ENCODE results near the gene PGM2L1.

The PGM2L1 gene

GRCh38 chr11:74288911-74289310, 109.3 kb downstream of the PGM2L1 start:
- no peak overlapping the region for H3K4me2 ChIP-seq (ENCODE audit: low read depth, low read length, poor library complexity, severe bottlenecking)

GRCh38 chr11:74288161-74288560, 110.1 kb downstream of the PGM2L1 start:
- no peaks in the 10 kb centered on the region for H4K20me1 ChIP-seq (ENCODE audit: insufficient read depth, low read length, poor library complexity, severe bottlenecking)
- H3F3A ChIP-seq (ENCODE audit: low read depth), result no peaks in the 10 kb centered on the region
- H3K9ac ChIP-seq (ENCODE audit: low read depth, low read length, poor library complexity, severe bottlenecking), result no peak overlapping the region
- H3K36me3 ChIP-seq (ENCODE audit: insufficient read depth, low read length), result no peaks in the 10 kb centered on the region
- TF ChIP-seq CTCF (conservative IDR thresholded peaks at IDR 0.05; ENCODE audit: low read length) (no peak), EZH2phosphoT487 (IDR thresholded peaks at IDR 0.05; ENCODE audit: borderline replicate concordance) (no peak)
- no peaks in the 10 kb centered on the region for H3K27me3 ChIP-seq (ENCODE audit: insufficient read depth, low read length, poor library complexity, severe bottlenecking)
- no peak overlapping the region for H2AFZ ChIP-seq (ENCODE audit: low read length)
- H3K4me2 ChIP-seq (ENCODE audit: low read depth, low read length, poor library complexity, severe bottlenecking), result no peak overlapping the region
- H3K9me2 ChIP-seq (replicated peaks; ENCODE audit: low read depth, low read length), result no peaks in the 10 kb centered on the region
- peaks cover 6% of the 10 kb centered on the region for H3K4me1 ChIP-seq (ENCODE audit: insufficient read depth, low read length, poor library complexity, severe bottlenecking)
- no peaks in the 10 kb centered on the region for H3K9me3 ChIP-seq (ENCODE audit: insufficient read depth, low read depth, low read length)
- H3K79me2 ChIP-seq (ENCODE audit: insufficient read depth, low read length), result no peaks in the 10 kb centered on the region
- H3K4me3 ChIP-seq (ENCODE audit: low read length, poor library complexity, severe bottlenecking), result no peak overlapping the region

More at GRCh38 chr11:74288911-74289310, 109.3 kb downstream of the PGM2L1 start:
- Histone ChIP-seq H3K36me3 (ENCODE audit: insufficient read depth, low read length) (no peaks in the 10 kb centered on the region), H3K9ac (ENCODE audit: low read depth, low read length, poor library complexity, severe bottlenecking) (no peak overlapping the region), H2AFZ (ENCODE audit: low read length) (no peak overlapping the region), H4K20me1 (ENCODE audit: insufficient read depth, low read length, poor library complexity, severe bottlenecking) (no peaks in the 10 kb centered on the region), H3K4me3 (ENCODE audit: low read length, poor library complexity, severe bottlenecking) (no peak overlapping the region), H3K79me2 (ENCODE audit: insufficient read depth, low read length) (no peaks in the 10 kb centered on the region), H3K9me2 (replicated peaks; ENCODE audit: low read depth, low read length) (no peaks in the 10 kb centered on the region), H3F3A (ENCODE audit: low read depth) (no peaks in the 10 kb centered on the region), H3K4me1 (ENCODE audit: insufficient read depth, low read length, poor library complexity, severe bottlenecking) (peaks cover 6% of the 10 kb centered on the region), H3K9me3 (ENCODE audit: insufficient read depth, low read depth, low read length) (no peaks in the 10 kb centered on the region), H3K27me3 (ENCODE audit: insufficient read depth, low read length, poor library complexity, severe bottlenecking) (no peaks in the 10 kb centered on the region)
- no peak for TF ChIP-seq EZH2phosphoT487 (IDR thresholded peaks at IDR 0.05; ENCODE audit: borderline replicate concordance)
- no peak for TF ChIP-seq CTCF (conservative IDR thresholded peaks at IDR 0.05; ENCODE audit: low read length)

- Histone ChIP-seq H2AFZ (ENCODE audit: low read length) (no peak overlapping the region), H3K4me1 (ENCODE audit: insufficient read depth, low read length, poor library complexity, severe bottlenecking) (peaks cover 6% of the 10 kb centered on the region), H3K27me3 (ENCODE audit: insufficient read depth, low read length, poor library complexity, severe bottlenecking) (no peaks in the 10 kb centered on the region), H3K9me3 (ENCODE audit: insufficient read depth, low read depth, low read length) (no peaks in the 10 kb centered on the region), H3K9ac (ENCODE audit: low read depth, low read length, poor library complexity, severe bottlenecking) (no peak overlapping the region), H3K36me3 (ENCODE audit: insufficient read depth, low read length) (no peaks in the 10 kb centered on the region), H3F3A (ENCODE audit: low read depth) (no peaks in the 10 kb centered on the region), H3K79me2 (ENCODE audit: insufficient read depth, low read length) (no peaks in the 10 kb centered on the region), H3K4me2 (ENCODE audit: low read depth, low read length, poor library complexity, severe bottlenecking) (no peak overlapping the region), H3K4me3 (ENCODE audit: low read length, poor library complexity, severe bottlenecking) (no peak overlapping the region), H4K20me1 (ENCODE audit: insufficient read depth, low read length, poor library complexity, severe bottlenecking) (no peaks in the 10 kb centered on the region), H3K9me2 (replicated peaks; ENCODE audit: low read depth, low read length) (no peaks in the 10 kb centered on the region)
- TF ChIP-seq EZH2phosphoT487 (IDR thresholded peaks at IDR 0.05; ENCODE audit: borderline replicate concordance), result no peak
- TF ChIP-seq CTCF (conservative IDR thresholded peaks at IDR 0.05; ENCODE audit: low read length), result no peak
Observed at GRCh38 chr11:74284466-74284865, 113.8 kb downstream of the PGM2L1 start.
